ENCODE data around the gene LIME1. TPM values are rescaled to one million over a fixed set of nuclear protein-coding genes. Genes with fewer than 3 reads are reported as not detected.
A peak's percentile ranks its signal among the peaks of the same experiment; 100 is the strongest.

Gene LIME1
- total RNA-seq, 2 donors from 2014 or later: 3.6 to 3.7 TPM

DNA sequence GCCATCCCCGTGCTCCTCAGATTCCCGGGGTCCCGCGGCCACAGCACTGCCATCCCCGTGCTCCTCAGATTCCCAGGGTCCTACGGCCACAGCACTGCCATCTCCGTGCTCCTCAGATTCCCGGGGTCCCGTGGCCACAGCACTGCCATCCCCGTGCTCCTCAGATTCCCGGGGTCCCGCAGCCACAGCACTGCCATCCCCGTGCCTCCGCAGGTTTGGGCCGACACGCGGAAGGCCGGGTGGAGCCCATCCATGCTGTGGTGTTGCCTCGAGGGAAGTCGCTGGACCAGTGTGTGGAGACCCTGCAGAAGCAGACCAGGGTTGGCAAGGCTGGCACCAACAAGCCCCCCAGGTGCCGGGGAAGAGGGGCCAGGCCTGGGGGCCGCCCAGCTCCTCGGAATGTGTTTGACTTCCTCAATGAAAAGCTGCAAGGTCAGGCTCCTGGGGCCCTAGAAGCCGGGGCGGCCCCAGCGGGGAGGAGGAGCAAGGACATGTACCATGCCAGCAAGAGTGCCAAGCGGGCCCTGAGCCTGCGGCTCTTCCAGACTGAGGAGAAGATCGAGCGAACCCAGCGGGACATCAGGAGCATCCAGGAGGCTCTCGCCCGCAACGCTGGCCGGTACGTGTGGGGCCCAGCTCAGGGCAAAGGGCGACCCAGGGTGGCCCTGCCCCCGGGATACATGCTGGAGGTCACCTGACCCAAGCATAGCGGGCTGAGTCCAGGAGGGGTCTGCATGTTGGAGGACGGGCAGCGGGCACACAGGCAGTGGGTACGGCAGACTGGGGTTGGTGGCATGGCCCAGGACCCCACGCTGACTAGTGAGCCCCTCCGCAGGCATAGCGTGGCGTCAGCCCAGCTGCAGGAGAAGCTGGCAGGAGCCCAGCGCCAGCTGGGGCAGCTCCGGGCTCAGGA lies 1.3 kb upstream of the LIME1 start:
- ATAC-seq (no peak), DNase-seq (no peak)
- intact Hi-C loops (cut with DNase I): no loop called here

DNA sequence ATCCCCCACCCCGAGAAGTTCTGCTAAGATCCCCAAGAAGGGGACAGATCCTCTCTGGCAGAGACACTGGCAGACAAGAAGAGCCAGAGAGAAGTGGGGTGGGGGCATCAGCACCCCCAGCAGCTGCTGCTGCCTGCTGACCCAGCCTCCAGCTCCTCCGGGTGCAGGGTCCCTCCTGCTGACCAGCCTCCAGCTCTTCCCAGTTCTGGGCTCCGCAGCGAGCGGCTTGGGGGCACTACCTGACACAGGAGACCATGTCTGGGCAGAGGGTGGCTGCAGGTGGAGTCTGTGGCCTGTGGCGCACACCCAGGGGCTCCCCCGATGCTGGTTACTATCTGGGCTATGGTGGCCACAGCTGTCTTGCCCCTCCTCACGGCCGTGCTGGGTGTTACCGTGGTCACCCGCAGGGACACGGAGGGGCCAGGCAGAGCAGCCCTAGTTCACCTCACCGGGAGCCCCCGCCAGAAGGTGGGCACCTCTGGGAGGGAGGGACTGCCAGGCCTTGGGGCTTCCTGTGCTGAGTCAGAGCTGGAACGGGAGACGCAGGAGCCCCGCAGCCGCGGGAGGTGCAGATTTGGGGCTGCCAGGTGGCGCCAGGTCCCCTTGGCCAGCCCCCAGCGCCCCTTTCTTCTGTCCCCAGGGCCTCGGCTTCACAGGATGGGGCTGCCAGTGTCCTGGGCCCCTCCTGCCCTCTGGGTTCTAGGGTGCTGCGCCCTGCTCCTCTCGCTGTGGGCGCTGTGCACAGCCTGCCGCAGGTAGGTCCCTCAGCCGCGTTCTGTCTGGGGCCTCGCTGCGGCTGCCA lies 630 bp downstream of the LIME1 start:
- intact Hi-C loops (cut with DNase I): no loop called here
- DNase-seq (no peak), ATAC-seq (no peak)

DNA sequence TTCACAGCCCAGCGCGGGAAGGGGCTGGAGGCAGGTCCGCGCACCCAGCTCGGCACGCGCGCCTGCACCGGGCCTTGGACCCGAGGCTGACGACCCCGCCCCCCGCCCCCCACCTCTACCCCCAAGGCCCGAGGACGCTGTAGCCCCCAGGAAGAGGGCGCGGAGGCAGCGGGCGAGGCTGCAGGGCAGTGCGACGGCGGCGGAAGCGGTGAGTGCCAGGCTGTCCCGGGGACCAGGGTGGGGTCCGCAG lies 1.2 kb downstream of the LIME1 start:
- intact Hi-C loops (cut with DNase I): no loop called here
- ATAC-seq (no peak), DNase-seq (no peak)

DNA sequence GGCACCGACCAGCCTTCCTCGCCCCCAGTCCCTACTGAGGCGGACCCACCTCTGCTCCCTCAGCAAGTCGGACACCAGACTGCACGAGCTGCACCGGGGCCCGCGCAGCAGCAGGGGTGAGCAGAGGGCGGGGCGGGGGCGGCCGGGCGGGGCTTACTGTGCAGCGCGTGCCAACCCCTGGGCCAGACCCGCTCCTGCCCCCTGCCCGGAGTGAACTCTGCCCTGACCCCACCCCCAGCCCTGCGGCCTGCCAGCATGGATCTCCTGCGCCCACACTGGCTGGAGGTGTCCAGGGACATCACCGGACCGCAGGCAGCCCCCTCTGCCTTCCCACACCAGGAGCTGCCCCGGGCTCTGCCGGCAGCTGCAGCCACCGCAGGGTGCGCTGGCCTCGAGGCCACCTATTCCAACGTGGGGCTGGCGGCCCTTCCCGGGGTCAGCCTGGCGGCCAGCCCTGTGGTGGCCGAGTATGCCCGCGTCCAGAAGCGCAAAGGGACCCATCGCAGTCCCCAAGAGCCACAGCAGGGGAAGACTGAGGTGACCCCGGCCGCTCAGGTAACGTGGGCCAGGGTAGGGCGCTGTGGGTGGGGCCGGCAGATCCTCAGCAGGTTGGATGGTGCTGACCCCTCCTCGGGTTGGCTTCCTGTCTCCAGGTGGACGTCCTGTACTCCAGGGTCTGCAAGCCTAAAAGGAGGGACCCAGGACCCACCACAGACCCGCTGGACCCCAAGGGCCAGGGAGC lies 1.7 kb downstream of the LIME1 start:
- ATAC-seq: no peak
- intact Hi-C loops (cut with DNase I): no loop called here
- DNase-seq: no peak

DNA sequence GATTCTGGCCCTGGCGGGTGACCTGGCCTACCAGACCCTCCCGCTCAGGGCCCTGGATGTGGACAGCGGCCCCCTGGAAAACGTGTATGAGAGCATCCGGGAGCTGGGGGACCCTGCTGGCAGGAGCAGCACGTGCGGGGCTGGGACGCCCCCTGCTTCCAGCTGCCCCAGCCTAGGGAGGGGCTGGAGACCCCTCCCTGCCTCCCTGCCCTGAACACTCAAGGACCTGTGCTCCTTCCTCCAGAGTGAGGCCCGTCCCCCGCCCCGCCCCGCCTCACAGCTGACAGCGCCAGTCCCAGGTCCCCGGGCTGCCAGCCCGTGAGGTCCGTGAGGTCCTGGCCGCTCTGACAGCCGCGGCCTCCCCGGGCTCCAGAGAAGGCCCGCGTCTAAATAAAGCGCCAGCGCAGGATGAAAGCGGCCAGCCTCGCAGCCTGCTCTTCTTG lies 2.2 kb downstream of the LIME1 start:
- intact Hi-C loops (cut with DNase I): no loop called here
- ATAC-seq: peak; percentile 26 to 28
- DNase-seq: peak; percentile 77

DNA sequence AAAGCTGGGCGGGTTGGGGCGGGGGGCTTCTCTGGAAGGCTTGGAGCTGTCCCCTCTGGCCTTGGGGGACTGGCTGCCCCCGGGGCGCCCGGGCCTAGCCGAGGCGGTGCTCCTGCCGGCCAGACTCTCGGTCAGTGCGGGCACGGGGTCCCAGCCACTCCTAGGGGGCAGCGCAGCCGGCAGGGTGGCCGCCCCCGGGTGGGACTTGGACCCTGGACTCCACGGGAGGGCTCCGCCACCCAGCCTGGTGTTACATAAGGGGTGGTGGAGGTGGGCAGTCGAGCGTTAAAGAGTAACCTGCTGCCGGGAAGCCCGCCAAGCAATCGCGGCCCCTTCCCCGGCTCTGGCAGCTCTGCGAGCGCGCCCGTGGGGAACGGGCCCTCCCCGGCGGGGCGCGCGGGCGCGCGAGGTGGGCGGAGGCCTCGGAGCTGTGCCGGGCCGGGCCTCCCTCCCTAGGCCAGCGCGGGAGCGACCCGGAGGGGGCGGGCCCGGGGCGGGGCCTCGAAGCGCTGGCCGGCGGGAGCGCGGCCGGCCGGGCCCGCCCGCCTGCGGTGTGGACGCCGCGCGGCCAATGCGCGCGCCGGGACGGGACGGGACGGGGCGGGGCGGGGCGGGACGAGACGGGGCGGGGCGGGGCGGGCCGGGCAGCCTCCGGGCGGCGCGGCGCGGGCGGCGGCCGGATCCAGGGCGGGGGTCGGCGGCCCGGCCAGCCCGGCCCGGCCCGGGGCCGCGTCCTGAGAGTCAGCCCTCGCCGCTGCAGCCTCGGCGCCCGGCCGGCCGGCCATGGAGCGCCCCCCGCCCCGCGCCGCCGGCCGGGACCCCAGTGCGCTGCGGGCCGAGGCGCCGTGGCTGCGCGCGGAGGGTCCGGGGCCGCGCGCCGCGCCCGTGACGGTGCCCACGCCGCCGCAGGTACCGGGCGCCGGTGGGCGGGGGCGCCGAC lies 2.9 kb downstream of the LIME1 start, which contains the start of gene SLC2A4RG:
SLC2A4RG (plus strand) TSS at position 647 of the 940 bp plus-strand sequence; CDS start at position 784, 137 bp downstream.
- ATAC-seq: peak; percentile 63 to 73
- intact Hi-C loops (cut with DNase I): no loop called here
- DNase-seq: peak; percentile 82

DNA sequence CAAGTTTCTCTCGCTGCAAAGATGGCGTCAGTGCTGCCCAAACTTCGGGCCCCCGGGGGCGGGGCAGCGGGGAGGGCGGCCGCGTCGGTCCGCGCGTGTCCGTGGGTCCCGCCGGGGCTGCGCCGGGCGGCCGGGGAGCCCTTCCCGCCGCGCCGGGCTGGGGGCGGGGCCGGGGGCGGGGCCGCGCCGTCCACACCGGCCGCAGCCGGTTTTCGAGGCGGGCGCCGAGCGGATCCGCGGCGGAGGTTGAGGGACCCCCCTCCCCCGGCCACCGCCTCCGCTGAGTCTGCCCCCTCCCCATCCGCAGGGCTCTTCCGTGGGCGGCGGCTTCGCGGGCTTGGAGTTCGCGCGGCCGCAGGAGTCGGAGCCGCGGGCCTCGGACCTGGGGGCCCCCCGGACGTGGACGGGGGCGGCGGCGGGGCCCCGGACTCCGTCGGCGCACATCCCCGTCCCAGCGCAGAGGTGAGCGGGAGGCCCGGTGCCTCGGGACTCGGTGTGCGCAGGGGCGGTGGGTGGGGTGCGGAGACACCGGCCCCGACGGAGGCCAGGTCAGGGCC lies 3.7 kb downstream of the LIME1 start:
- peak; percentile 1 to 20 for ATAC-seq
- intact Hi-C loops (cut with DNase I): no loop called here

DNA sequence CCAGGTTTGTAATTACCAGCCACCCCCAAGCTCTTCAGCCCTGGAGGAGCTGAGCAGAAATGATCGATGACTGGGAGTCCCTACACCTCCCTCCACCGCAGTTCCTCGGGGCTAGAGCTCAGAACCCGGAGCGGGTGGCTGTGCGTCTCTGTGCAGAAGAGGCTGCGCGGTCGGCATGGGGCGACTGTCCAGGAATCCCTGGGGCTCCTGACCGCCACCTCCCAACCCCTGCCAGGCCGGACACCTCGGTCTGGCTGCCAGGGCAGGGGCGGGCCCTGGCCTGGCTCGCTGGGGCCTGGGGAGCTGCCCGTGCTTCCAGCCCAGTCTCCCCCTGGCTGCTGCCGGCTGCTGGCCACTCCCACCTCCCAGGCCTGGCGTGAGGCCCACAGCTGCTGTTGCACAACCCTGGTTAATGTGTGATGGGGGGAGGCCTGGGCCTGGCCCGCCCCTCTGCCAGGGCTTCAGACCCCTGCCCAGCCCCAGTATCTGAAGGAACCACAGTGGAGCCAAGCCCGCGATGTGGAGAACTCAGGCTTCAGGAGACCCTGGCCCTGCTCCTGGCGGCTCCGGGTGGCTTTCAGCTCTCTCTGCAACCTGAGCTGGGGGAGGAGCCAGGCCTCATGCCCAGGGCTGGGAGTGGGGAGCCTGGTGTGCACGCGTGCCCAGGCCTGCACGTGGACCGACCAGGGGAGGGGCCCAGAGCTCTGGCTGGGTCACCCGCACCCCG lies 4.3 kb downstream of the LIME1 start:
- peak; percentile 93 for DNase-seq
- peak; percentile 75 to 80 for ATAC-seq
- intact Hi-C loops (cut with DNase I): no loop called here

More for the DNA sequence above, 3.7 kb downstream of the LIME1 start:
- DNase-seq: peak; percentile 60

DNA sequence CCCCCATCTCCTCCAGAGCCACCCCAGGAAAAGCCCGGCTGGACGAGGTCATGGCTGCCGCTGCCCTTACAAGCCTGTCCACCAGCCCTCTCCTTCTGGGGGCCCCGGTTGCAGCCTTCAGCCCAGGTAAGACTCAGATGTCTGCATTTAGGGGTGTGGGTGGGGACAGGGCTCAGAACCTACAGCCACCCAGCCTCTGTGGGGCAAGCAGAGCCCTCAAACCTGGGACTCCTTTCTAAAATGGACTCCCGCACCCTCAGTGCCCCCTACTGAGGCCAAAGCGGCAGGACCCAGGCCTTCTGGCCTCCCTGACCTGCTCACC lies 4.9 kb downstream of the LIME1 start:
- intact Hi-C loops (cut with DNase I): no loop called here
- no peak for ATAC-seq
- no peak for DNase-seq

DNA sequence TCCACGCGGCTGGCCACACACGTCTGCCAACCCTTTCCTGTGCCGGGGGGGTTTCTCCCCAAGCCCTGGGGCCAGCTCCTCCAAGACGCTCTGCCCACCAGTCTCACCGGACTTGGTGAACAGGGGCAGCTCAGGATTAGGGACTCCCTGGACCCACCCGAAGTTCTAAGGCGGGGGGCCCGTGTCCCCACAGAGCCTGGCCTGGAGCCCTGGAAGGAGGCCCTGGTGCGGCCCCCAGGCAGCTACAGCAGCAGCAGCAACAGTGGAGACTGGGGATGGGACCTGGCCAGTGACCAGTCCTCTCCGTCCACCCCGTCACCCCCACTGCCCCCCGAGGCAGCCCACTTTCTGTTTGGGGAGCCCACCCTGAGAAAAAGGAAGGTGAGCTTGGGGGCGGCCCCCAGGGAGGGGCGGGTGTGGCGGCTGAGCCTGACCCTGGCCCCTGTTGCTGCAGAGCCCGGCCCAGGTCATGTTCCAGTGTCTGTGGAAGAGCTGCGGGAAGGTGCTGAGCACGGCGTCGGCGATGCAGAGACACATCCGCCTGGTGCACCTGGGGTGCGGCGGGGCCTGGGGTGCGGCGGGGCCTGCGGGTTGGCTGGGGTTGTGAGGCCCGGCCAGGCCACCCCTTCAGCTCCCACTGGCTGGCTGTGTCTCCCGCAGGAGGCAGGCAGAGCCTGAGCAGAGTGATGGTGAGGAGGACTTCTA lies 5.4 kb downstream of the LIME1 start:
- DNase-seq: no peak
- no peak for ATAC-seq

DNA sequence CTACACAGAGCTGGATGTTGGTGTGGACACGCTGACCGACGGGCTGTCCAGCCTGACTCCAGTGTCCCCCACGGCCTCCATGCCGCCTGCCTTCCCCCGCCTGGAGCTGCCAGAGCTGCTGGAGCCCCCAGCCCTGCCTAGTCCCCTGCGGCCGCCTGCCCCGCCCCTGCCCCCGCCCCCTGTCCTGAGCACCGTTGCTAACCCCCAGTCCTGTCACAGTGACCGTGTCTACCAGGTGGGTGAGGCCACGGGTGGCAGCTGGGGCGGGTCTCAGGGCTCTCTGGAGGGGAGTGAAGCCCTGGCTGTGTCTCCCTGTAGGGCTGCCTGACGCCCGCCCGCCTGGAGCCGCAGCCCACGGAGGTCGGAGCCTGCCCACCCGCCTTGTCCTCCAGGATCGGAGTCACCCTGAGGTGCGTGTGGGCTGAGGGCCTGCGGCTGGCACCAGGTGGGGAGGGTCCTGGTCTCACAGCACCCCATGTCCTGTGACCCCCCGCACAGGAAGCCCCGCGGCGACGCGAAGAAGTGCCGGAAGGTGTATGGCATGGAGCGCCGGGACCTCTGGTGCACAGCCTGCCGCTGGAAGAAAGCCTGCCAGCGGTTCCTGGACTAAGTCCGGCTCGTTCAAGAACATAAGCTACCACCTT lies 6.0 kb downstream of the LIME1 start:
- intact Hi-C loops (cut with DNase I): no loop called here
- DNase-seq (no peak), ATAC-seq (no peak)

More for the DNA sequence above, 5.4 kb downstream of the LIME1 start:
- intact Hi-C loops (cut with DNase I): no loop called here

DNA sequence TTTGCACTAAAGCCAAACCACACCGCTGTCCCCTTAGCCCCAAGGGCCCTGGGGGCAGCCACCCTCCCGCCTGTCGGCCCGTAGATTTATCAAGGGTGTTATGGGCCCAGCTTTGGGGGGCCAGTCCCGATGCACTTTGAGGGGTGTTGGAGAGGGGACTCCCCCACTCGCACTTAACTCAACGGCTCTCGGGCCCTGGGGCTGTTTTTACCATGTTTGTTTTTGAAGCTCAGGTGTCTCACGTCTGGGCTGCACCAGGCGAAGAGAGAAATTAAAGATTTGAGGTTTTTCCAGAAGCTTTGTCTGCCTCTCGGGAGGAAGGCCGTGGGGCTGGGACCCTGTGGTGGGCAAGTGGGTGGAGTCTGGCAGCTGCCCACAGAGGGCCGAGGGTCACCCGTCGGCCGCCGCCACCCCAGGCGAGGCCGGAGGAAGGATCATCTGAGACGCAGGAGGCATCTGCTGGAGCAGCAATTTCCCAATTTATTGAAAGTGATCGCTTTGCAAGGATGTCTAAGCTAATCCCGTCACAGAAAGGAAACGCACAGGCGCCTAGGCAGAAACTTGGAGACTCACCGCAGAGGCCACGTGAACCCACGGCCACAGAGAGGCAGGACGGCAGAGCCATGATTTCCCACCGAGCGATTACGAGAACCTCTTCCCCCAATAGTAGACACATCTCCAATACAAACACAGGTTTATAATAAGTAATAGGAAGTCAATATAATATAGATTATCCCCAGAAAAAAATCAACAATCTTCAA lies 6.9 kb downstream of the LIME1 start:
- DNase-seq (no peak), ATAC-seq (no peak)
- intact Hi-C loops (cut with DNase I): no loop called here

DNA sequence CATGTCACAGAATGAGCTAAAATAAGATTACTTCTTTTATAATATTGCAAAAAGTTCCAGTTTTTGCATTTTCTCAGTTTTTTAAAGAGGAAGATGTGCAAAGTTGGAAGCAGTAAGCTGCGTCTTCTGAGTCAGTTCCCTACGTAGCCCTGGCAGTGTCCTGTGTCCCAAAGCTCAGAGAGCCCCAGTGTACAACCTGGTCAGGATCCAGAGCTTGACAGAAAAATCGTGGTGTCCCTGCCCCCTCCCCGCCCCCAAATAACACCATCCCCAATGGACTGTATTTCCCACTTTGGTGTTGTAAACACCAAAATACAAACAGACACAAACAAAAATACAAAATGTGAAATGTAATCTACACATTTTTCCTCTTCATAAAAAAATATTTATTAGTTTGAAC lies 7.7 kb downstream of the LIME1 start:
- no peak for DNase-seq
- no peak for ATAC-seq
- intact Hi-C loops (cut with DNase I): no loop called here

DNA sequence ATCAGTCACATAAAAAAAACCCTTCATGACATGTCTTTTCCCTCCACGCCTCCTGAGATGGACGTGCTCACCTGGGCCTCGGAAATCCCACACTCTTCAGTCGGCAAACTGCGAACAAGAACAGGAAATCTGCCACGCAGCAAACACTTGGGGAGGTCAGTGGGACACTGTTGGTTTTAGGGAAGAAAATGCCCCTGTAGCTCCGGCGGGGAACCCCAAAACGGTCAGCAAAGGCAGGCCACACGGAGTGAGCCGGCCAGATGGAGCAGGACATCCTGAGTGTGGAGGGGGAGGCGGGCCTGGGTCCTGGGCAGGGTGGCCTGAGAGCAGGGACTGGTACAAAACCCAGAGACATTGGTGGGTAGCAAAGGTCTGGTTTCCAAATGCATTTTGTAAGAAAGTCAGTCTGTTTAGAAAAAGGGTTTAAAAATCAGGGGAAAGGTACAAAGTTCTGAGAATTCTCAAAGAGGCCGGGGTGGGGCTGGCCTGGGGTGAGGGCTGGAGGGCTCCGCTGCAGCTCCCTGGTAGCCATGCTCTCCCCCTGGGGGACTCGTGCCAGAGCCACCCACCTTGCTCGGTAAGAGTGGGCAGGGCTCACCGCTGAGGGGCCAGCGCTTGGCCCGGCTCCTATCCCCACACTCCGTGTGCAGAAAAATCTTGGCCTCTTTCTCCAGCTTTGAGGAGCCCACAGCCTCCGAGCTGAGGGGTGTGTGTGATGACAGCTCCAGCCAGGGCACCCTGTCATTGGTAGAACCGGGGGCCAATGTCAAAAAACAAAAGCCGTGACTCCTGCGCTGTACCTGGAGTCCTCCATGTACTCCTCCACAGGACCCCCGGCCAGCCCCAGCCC lies 8.3 kb downstream of the LIME1 start:
- intact Hi-C loops (cut with DNase I): no loop called here
- ATAC-seq: no peak
- no peak for DNase-seq

DNA sequence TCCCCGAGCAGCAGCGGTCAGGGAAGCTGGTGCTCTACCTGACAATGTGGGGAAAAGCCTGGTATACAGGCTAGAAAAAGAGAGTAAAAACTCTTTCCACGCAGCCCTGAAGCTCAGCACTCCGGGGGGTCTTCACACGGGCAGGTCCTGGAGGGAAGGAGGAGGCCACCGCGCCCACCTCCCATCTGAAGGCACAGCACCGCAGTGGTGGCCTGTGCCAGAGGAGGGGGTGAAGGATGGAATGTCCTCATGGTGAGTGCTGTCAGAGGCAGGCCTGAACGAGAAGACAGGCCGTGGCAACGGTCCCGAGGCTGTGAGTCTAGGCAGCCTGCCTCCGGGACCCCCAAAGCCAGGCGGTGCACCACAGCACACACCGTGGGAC lies 9.0 kb downstream of the LIME1 start:
- intact Hi-C loops (cut with DNase I): no loop called here
- DNase-seq: no peak
- no peak for ATAC-seq

Data from left cardiac atrium (tissue), 4 donors.